Activated T-cell treated with anti-CD3 and anti-CD28 coated beads for 48 hours (primary cell): ENCODE results near the gene RBMS3.
"Not testable (repeated sequence)": the region's sequence is repeated elsewhere in the genome, so short reads cannot be mapped to it uniquely, and the experiment has no call there.

Source experiments
- DNase-seq: peaks from one replicate; pipeline ENCODE4 v3.0.0-alpha.2; 2020; ENCODE audit warnings: low read depth

RBMS3 gene

DNA sequence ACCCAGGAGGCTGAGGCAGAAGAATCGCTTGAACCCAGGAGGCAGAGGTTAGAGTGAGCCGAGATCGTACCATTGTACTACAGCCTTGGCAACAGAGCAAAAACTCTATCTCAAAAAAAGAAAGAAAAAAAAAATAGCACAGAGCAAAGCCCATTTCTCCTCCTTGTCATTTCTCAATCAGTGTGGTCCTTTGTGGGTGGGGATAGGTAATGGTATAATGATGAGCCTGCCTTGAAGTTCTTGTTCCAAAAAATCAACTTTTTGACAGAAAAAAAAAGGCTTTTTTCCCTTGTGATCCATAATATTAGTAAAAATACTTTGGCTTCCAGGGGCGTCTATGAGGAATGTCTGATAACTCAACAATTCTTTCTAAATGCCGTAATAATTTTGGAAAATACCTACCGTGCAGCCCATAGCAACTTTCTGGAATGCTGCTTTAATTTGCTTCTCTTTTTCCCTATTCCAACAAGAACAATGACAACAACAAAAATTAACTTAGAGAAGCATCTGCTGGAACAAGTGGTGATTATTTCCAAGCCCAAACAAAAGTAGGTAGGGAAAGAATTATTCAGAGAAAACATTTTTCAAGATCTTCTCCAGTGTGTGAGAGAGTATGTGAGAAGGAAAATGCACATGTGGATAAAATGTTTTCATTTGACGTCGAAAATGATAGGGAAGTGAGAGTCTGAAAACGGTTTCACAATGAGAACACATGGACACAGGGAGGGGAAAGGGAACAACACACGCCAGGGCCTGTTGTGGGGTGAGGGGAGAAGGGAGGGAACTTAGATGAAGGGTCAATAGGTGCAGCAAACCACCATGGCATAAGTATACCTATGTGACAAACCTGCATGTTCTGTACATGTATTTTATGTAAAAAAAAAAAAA is 337.8 kb downstream of the RBMS3 start:
- DNase-seq, result no peak

DNA sequence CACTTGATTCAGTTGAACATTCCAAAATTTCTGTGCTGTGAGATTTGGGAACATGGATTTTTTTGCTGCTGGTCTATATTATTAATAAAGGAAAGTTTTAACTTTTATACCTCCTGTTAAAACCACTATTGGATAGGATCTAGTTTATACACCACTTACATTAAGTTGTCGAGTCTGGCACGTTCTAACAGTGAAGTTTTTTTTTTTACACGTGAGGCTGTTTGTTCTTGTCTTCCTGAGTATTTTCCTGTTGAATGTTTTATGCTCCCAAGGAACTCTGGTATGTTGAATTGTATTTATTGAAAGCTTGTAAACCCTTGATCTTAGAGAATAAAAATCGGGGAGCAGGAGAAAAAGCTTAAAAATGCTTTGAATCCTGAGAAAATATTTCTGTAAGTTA is 338.8 kb downstream of the RBMS3 start:
- no peak for DNase-seq

DNA sequence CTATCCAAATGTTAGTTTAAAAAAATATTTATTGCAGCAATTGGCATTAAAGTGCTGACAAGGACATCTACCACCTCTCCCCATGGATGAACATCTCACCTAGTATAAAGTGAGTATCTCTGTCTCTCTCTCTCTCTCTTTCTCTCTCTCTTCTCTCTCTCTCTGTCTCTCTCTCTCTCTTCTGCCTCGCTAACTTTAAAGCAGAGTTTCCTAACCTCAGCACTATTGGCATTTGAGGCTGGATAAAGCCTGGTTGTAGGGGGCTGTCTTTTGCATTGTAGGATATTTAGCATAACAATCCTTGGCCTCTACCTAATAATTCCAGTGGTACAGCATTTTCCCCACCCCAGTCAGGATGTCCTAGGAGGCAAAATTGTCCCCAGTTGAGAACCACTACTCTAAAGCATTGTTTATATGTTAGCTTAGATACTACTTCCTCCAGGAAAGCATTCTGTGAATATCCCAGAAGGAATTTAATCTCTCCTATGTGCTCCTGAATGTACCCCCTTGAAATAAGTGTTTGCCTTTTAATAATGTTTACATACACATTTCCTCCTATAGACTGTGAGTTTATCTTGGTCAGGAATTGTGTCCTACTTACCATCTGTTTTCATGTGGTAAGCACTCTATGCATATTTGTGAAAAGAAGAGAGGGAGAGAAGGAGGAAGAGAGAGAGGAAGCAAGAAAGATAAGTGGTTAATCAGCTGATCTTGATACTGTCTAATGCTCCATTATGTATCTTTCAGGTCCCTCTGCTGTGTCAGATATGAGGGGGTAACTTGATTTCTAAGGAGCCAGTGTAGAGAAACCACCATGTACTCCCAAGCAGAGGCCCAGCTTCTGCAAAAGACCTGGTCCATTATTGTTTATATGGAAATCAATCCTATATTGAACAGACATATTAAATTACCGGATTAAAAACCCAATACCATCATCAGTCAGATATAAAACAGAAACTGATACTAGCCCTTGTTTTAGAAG is 346.6 kb downstream of the RBMS3 start:
- no peak for DNase-seq

DNA sequence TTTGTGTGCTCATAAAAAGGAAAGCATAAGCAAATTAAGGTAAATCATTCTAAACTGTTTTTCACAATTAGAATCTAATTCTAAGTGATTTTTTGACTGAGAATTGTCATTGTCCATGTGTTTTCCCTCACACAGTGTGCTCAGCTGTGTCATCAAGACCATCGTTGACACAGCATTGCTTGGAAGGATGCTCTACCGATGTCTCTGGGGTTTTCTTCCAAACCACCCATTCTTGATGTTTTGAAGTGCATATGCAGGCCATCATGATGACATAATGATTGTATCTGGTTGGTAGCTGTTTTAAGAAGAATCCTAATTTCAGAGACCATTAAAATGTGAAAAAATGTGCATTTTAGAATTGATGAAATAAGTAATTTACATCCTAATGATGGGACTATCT is 347.9 kb downstream of the RBMS3 start:
- no peak for DNase-seq

DNA sequence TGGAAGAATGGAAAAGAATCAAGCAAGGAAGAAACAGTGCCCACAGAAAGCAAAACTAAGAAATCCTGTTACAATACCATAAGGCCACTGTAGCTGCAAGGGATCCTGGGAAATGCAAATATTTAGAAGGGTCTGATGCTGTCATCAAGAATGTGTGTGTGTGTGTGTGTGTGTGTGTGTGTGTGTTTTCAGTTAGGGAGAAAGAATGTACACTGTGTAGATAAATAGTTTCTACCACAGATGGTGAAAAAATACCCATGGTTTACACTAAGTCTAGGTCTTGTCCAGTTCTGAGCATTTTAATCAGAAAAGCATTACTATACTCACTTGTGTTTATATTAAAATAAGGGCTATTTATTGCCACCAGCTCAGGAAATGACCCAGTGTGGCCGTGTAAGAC is 355.0 kb downstream of the RBMS3 start:
- no peak for DNase-seq

DNA sequence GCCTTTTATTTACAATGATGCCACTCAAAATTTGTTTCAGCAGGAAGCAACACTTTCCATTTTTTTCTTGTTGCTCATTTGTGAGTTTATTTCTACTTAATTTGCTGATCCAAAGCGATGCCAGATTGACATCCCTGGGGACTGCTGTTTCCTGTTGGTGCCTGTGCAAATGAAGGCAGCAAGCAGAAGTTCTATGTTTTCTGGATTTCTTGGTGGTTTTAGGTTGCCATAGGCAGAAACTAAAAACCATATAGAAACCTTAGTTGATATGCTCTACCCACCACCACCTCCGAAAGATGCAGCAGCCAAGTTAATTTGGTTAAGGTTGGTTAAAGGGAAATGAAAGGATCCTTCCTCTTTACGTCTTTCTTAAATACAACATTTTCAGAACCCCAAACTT is 356.2 kb downstream of the RBMS3 start:
- no peak for DNase-seq

DNA sequence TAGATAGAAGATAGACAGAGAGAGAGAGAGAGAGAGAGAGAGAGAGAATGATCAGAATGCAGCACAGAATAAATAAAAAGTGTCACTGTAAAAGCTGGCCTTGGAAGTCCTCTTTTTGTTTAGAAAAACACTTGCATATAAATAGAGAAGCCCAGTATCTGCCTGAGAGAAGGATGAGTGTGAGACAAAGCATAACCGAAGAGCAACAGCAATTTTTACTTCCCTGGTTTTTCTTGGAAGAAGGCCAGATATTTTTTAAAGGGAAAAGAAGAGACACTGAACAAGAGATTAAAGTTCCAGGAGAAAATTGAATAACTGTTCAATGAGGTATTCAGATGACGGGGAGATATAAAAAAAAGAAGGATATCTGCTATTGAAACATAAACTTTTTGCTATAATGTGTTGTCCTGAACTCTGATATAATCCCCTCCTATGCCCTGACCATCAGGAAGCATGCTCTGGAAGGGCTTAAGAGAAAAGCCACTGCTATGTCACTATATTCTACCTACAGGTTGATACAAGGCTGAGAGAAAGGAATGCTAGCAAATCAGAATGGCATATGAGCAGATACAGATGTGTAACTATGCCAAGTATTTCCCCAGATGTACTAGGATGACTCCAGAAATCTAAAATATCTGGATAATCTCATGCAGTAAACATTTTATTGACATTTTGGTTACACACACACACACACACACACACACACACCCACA is 358.9 kb downstream of the RBMS3 start:
- no peak for DNase-seq

DNA sequence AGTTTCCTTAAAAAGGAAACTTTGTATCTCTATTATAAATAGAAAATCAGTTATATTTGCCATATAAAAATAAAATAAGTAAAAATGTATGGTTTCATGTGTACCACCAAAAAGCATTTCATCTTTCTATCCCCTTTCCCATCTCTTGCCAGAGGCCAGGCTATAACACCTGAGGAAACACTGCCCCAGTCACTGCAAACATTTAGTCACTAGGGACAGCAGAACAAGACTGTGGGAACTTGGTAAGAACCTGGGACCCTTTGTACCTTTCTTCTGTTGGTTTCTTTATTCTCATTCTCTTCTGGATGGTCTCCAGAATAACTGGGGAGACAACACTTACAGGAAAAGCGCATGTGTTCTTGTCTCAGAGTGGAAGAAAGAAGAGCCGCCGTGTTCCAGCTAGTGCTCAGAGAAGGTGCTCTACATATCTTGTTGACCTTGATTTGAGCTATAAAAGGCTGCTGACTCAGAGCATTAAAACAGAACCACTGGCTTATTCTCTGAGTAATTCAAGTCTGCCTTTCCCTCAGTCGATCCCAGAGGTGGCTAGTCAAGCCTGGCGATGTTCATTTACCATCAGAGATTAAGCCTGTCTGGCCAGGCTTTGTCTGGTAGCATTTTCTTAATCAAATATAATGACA is 361.6 kb downstream of the RBMS3 start:
- no peak for DNase-seq

DNA sequence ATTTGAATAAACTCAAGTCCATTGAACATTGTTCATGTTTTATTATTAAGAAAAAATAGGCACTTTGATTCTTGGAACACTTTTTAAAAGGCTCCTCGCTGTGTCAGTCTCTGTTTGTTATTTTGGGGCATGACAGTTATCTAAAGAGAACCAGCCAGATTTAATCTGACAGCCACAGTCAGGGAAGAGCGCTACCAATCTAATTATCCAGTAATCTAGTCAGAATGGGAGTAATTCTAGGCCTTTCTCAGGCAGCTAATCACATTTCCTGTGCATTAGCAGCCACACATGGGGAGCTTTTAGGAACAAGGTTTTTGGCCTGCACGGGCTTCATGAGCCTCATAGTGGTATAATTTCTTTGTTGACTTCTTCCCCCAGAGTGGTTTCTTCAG is 362.2 kb downstream of the RBMS3 start:
- DNase-seq, result no peak

DNA sequence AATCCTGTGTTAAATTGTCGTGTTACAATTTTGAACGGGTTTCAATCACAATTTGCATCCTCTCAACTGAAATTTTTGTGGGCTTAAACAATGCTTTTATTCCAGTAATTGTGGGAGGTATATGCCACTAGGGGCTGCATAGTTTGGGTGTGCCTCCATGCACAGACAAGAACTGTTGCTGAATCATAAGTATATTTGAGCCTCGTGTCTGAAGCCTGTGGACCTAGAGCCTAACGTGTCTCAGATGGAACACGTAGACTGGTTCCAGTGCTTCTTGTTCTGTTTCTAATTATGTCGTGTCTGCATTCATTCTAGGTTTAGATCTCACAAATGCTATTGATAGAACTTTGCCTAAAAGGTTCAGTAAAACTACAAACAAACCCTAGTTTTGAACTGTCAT is 363.4 kb downstream of the RBMS3 start:
- no peak for DNase-seq

DNA sequence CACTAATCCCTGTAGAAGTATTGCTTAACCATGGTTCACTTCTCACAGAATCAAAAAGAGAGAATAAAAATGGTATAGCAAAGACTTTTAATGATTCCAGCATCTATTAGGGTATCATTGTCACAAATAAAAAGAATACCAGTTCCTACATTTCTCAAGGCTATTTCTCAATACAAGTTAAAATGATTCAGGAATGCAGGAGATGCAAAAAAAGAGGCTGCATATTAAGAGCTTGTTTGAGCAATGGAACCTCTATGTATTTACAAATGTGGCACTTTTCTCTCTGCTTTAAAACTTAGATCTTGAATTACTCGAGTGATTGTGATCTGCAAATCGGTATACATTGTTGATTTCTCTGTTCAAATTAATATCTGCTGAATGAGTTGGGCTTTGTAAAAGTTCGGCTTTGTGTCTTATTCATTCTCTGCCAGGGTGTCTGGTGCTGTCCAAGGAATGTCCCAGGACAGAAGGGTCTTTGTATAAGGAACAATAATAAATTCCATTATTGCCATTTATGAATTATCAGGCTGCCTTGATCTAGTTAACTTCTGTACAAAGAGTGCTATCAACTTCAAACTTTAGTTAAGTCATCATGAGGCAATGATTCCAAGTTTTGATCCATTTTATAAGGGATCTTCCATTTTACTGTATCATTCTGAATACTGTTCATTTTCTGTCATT is 364.2 kb downstream of the RBMS3 start:
- no peak for DNase-seq

DNA sequence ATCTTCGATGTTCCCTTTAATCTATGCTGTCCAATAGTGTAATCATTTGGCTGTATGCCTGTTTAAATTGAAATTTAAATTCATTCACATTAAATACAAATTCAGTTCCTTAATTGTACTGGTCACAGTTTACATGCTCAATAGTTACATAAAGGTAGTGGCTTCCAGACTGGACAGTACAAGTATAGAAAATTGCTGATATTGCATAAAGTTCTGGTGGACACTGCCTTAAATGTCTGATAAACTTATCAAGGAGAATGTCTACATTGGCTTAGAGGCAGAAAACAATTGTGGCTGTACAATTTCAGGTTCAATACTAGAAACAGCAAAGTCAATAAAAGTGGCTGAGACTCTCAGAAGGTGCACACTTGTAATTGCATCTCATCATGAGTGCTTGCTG is 365.2 kb downstream of the RBMS3 start:
- DNase-seq, result no peak

DNA sequence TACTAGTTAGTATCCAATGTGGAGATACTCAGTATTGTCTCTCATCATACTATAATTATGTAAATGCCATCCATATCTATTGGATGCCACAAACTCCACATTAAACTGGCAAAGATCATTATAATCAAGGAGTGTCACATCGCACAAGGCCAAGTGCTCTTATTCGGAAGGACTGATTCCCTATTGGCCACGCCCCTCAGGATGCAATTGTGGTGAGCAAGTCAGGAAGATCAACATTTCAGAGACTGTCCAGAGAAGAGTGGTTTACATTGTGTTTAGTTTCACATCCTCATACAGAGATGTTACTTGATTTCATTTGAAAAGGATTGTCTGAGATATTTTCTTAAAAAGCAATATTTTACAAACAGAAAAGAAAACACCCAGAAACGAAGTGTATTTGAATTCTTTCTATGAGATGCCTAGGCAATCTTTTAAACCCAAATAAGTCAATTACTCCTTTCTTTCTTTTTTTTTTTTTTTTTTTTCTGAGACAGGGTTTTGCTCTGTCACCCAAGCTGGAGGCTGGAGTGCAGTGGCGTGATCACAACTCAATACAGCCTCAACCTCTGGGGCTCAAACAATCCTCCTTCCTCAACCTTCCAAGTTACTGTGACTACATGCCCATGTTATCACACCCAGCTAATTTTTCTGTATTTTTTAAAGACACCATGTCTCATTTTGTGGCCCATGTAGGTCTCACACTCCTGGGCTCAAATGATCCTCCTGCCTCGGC is 369.1 kb downstream of the RBMS3 start:
- DNase-seq, result no peak

DNA sequence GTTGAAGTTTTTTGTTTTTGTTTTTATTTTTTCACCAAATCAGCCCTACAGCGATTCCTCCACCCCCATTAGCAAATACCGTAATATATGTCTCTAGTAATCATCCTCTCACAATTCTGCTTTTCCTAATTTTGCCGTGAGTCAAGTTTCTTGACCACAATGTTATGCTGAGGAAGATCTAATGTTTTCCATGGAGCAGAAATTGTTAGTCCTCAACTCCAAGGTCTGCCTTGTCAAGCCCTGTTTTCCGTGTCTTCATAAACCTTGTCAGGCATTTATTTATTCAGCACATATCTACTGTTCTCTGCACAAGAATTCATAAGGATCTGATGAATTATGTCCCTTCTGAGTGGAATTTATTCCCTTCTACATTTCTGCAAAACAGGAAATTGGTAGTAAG is 372.8 kb downstream of the RBMS3 start:
- DNase-seq, result no peak

DNA sequence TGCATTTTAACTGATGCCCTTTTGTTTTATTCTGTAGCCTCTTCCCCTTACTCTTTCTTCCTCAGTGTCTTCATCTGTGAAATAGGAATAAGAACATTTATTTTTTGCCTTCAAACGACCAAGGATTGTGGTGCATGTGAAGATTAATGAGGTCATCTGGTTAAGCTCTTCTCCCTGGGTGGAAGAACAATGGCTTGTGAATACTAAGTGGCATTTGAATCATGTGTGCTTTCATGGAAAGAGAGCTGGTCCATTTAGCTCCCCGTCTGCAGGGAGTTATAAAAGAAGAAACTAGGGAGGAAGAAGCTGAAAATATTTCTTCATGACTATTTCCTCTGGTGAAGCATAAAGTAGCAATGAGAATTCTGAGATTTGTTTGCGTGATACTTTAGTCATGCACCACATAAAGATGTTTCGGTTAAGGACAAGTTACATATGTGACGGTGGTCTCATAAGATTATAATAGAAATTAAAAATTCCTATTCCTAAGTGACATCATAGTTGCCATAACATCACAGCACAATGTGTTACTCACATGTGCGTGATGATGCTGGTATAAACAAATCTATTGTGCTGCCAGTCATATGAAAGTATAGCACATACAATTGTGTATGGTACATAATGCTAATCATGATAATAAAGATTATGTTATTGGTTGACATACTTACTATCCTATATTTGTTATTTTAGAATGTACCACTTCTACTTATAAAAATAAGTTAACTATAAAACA is 374.3 kb downstream of the RBMS3 start:
- no peak for DNase-seq

DNA sequence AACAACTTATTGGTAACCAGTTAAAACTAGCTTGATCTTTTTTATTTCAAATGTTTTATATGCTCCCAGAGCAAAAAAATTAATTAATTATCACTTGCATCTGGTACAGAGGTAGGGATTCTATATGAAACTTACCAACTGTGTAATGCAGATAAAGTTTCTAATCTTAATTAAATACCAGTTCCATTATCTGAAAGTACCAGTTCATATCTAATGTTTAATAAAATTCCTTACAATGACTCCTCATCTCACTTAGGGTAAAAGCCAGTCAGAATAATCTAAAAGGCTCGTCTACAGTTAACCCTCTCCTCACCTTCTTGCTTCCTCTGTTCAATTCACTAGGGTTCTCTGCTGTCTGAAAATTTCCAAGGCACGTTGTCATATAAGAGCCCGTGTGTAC is 384.8 kb downstream of the RBMS3 start:
- no peak for DNase-seq

DNA sequence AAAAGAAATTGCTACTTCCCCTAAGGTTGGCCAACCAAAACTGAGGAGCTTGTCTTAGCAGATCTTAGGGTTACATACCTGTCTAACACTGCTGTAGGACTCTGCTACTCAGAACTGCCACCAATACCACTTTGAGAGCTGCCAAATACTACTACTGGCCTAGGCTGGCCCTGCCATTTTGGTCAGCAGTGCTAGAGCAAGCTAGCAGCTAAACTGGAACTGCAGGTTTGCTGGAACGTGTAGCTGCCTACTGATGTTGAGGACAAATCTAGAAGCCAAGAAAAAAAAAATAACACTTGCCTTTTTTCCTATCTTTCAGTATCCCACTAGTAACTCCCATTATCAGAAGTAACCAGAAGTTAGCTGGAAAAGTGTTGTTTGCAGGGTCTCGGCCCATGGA is 387.4 kb downstream of the RBMS3 start:
- DNase-seq, result no peak

DNA sequence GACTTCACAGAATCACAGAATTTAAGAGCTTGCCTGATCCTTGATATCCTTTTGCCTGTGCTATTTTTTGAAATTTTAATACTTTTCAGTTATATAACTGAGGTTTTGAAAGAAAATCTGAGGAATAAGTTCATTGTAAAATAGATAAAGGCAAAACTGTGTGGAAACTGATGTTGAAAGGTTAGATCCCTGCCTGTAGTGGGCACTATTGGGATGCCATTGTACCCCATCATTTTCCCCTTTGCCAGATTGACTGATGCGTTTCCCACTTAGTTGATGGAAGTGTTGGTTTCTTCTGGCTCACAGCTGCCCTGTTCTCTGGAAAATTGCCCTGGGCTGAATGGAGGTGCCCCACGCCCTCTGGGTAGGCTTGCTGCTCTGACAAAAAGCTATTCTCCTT is 387.9 kb downstream of the RBMS3 start:
- no peak for DNase-seq

DNA sequence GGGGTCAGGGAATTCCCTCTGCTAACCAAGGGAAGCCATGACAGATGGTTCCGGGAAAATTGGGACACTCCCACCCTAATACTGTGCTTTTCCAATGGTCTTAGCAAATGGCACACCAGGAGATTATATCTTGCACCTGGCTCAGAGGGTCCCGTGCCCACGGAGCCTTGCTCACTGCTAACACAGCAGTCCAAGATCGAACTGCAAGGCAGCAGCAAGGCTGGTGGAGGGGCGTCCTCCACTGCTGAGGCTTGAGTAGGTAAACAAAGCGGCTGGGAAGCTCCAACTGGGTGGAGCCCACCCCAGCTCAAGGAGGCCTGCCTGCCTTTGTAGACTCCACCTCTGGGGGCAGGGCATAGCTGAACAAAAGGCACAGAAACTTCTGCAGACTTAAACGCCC is 389.6 kb downstream of the RBMS3 start:
- not testable (repeated sequence) for DNase-seq

DNA sequence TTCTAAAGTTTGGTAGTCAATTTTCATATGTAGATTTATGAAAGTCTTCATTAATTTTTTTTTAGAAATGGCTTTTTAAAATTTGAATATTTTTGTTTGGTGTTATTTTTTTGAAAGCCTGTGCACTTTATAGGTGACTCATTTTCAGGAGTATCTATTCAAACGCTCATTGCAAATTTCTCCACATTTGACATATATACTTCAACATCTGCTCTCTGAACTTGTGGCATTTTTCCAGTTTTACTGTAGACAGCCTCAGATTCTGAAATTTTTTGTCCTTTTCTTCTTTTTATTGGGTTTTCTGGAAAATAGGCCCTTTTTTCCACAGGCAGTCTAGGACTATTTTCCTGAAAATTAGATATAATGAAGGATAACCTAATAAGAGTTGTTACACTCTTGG is 396.6 kb downstream of the RBMS3 start:
- DNase-seq, result no peak
